CD1c-positive myeloid dendritic cell (primary cell): ENCODE data around the gene COMMD3.
"Not testable (repeated sequence)": the region's sequence is repeated elsewhere in the genome, so short reads cannot be mapped to it uniquely, and the experiment has no call there.

Source experiments
- DNase-seq: peaks from one replicate; pipeline ENCODE4 v3.0.0-alpha.2; 2016; ENCODE audit errors: extremely low spot score

The COMMD3 gene

GRCh38 chr10:22338931-22339330, 22.7 kb downstream of the COMMD3 start:
- DNase-seq = no peak

GRCh38 chr10:22339761-22340328, 23.7 kb downstream of the COMMD3 start:
- DNase-seq = no peak

GRCh38 chr10:22340329-22341189, 24.4 kb downstream of the COMMD3 start:
- DNase-seq = peak; percentile 90

- no peak for DNase-seq
These were observed 25.2 kb downstream of the COMMD3 start for GRCh38 chr10:22341190-22341925.

- DNase-seq = no peak
These were observed 25.7 kb downstream of the COMMD3 start for GRCh38 chr10:22341926-22342196.

- no peak for DNase-seq
These were observed 26.2 kb downstream of the COMMD3 start for GRCh38 chr10:22342421-22342820.

- peak; percentile 29 for DNase-seq
These were observed 27.5 kb downstream of the COMMD3 start for GRCh38 chr10:22343731-22344130.

- DNase-seq = no peak
These were observed 28.1 kb downstream of the COMMD3 start for GRCh38 chr10:22344249-22344648.

GRCh38 chr10:22344781-22345300, 28.7 kb downstream of the COMMD3 start:
- no peak for DNase-seq

- peak; percentile 80 for DNase-seq
These were observed 29.3 kb downstream of the COMMD3 start, which contains the start of gene SPAG6 for GRCh38 chr10:22345301-22346095. SPAG6 (plus strand) TSS chr10:22345496; CDS start chr10:22345612, 116 bp downstream.

GRCh38 chr10:22346096-22346661, 30.0 kb downstream of the COMMD3 start:
- DNase-seq = no peak

GRCh38 chr10:22349755-22350154, 33.6 kb downstream of the COMMD3 start:
- no peak for DNase-seq

GRCh38 chr10:22351131-22351703, 35.0 kb downstream of the COMMD3 start:
- DNase-seq = no peak

- DNase-seq = no peak
These were observed 40.2 kb downstream of the COMMD3 start for GRCh38 chr10:22356324-22356873.

GRCh38 chr10:22357770-22358169, 41.6 kb downstream of the COMMD3 start:
- not testable (repeated sequence) for DNase-seq

GRCh38 chr10:22363305-22363704, 47.1 kb downstream of the COMMD3 start:
- DNase-seq = no peak

GRCh38 chr10:22364407-22365140, 48.4 kb downstream of the COMMD3 start:
- no peak for DNase-seq

- peak; percentile 48 for DNase-seq
These were observed 49.0 kb downstream of the COMMD3 start for GRCh38 chr10:22365233-22365632.

GRCh38 chr10:22365644-22366434, 49.7 kb downstream of the COMMD3 start:
- no peak for DNase-seq
